Measurements from ENCODE around the gene SNAPC2. TPM values are rescaled to one million over a fixed set of nuclear protein-coding genes. Genes with fewer than 3 reads are reported as not detected.

SNAPC2 gene
- polyA plus RNA-seq, 1 of the 3 experiments (the other 2 are of a cell fraction) = 38.7 TPM

- CTCF ChIA-PET = interaction anchor here (0.6 to 6.7 kb wide), 5 partner anchors 11 to 160 kb away, joined by 3 to 69 read pairs (median 4); partner anchors contain the start of genes SNAPC2 and TIMM44
- H3K36me3 ChIP-seq (replicated peaks in 1 of 2; ENCODE audit: control insufficient read depth in 1 of 2, insufficient read depth in 2 of 2, low read length in 1 of 2) = peaks cover 25 to 41% of the 10 kb centered on the region in 2 experiments
These were observed 10.6 kb downstream of the SNAPC2 start for GRCh38 chr19:7930765-7931164.

More at GRCh38 chr19:7930765-7931164, 10.6 kb downstream of the SNAPC2 start:
- Histone ChIP-seq H3K79me2 (ENCODE audit: insufficient read depth) (no peaks in the 10 kb centered on the region), H3K9ac (no peak overlapping the region), H4K20me1 (ENCODE audit: insufficient read depth) (peaks cover 3% of the 10 kb centered on the region; the same call in 1 of the 2 replicates), H3K4me3 (ENCODE audit: low read depth in 2 of 2, low read length in 1 of 2) (no peak overlapping the region), H2AFZ (ENCODE audit: low read depth) (no peak overlapping the region), H3K27me3 (ENCODE audit: insufficient read depth) (no peaks in the 10 kb centered on the region), H3K27ac (ENCODE audit: low read depth in 2 of 2, low read length in 1 of 2) (peak overlapping the region in 1 of 2 experiments; percentile 99; a peak in 2 of 4 replicates), H3K9me2 (no peaks in the 10 kb centered on the region), H3K4me2 (no peak overlapping the region), H3F3A (replicated peaks; ENCODE audit: insufficient read depth) (peaks cover 37% of the 10 kb centered on the region), H3K9me3 (no peaks in the 10 kb centered on the region), H3K4me1 (ENCODE audit: control insufficient read depth in 1 of 2, insufficient read depth in 2 of 2, low read depth in 1 of 2, low read length in 1 of 2) (peaks cover 36 to 38% of the 10 kb centered on the region in 2 experiments)
- WGBS (ENCODE audit: low lambda C conversion rate) = 91% methylated on average over 7 of the region's 7 CpGs
- TF ChIP-seq EZH2phosphoT487 (IDR thresholded peaks at IDR 0.05; ENCODE audit: borderline replicate concordance, low read depth) (no peak), REST (IDR thresholded peaks at IDR 0.05; ENCODE audit: low read depth, low read length) (no peak), SMC3 (IDR thresholded peaks at IDR 0.05; ENCODE audit: low read depth, low read length) (no peak), CTCF (IDR thresholded peaks at IDR 0.05) (no peak), NRF1 (IDR thresholded peaks at IDR 0.05; ENCODE audit: low read depth, low read length) (no peak), MEF2A (IDR thresholded peaks at IDR 0.05; ENCODE audit: borderline replicate concordance, low read depth) (no peak), RCOR1 (IDR thresholded peaks at IDR 0.05; ENCODE audit: low read length) (no peak), EP300 (IDR thresholded peaks at IDR 0.05; ENCODE audit: borderline replicate concordance in 1 of 2, low read depth in 1 of 2, low read length in 1 of 2) (no peak)
- DNase-seq = no peak
- POLR2A ChIA-PET = interaction anchor here (1.0 kb wide), 1 partner anchor 33 kb away, joined by 3 read pairs; no protein-coding TSS in a partner anchor
